ENCODE data around the gene ZSCAN2.
"Not testable (repeated sequence)": the region's sequence is repeated elsewhere in the genome, so short reads cannot be mapped to it uniquely, and the experiment has no call there.

ZSCAN2 gene

DNA sequence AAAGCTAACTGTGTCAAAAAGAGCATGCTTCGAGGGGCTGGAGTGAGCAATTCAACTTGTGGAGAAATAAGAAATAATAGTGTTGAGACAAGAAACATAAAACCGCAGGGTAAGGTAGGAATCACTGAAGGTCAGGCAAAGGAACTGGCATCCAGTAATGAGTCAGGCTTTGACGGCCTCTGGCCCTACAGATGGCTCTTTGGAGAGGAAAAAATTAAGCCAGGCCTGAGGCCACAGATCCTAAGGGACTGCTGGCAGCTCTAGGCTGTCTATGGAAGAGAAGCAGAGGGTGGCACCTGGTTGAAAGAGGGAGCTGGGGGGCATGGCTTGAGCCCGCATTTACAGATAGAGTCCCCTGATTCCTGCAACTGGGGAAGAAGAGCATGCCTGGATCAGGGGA, 28.6 kb upstream of the ZSCAN2 start:
- Histone ChIP-seq H3K79me2 (no peaks in the 10 kb centered on the region), H3K4me3 (ENCODE audit: low read depth, low read length) (no peak overlapping the region), H3K4me2 (ENCODE audit: low read length) (no peak overlapping the region), H3K4me1 (no peaks in the 10 kb centered on the region), H3K9ac (no peak overlapping the region), H3K27ac (no peak overlapping the region), H3K9me3 (ENCODE audit: control insufficient read depth, low read length) (no peaks in the 10 kb centered on the region), H3K27me3 (ENCODE audit: control insufficient read depth, insufficient read depth, low read length) (no peaks in the 10 kb centered on the region), H3K36me3 (ENCODE audit: control insufficient read depth, insufficient read depth, low read length) (no peaks in the 10 kb centered on the region), H2AFZ (no peak overlapping the region)
- TF ChIP-seq, protein P1, sequence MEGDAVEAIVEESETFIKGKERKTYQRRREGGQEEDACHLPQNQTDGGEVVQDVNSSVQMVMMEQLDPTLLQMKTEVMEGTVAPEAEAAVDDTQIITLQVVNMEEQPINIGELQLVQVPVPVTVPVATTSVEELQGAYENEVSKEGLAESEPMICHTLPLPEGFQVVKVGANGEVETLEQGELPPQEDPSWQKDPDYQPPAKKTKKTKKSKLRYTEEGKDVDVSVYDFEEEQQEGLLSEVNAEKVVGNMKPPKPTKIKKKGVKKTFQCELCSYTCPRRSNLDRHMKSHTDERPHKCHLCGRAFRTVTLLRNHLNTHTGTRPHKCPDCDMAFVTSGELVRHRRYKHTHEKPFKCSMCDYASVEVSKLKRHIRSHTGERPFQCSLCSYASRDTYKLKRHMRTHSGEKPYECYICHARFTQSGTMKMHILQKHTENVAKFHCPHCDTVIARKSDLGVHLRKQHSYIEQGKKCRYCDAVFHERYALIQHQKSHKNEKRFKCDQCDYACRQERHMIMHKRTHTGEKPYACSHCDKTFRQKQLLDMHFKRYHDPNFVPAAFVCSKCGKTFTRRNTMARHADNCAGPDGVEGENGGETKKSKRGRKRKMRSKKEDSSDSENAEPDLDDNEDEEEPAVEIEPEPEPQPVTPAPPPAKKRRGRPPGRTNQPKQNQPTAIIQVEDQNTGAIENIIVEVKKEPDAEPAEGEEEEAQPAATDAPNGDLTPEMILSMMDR (IDR thresholded peaks at IDR 0.05), result no peak

- H3K9me3 ChIP-seq (ENCODE audit: control insufficient read depth, low read length), result no peaks in the 10 kb centered on the region
- H3K27ac ChIP-seq, result no peak overlapping the region
Observed at GRCh38 chr15:84575493-84575892, 25.3 kb upstream of the ZSCAN2 start.

DNA sequence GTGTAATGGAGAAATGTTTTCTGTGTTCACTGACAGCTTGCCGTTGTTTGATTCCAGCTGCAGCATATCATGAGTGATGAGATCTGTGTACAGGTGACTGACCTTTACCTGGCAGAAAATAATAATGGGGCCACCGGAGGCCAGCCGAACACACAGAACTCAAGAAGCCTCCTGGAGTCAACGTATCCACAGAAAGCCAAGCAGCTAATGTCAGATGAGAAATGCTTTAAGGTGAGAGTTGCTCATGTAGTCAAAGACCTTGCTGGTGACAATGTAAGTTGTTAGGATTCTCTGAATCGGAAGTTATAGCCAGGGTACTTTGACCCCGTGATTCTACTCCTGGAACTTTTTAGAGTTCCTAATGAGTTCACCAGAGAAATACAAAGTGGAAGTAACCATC, 22.9 kb upstream of the ZSCAN2 start:
- not testable (repeated sequence) for H3K9ac ChIP-seq; H3K36me3 ChIP-seq (ENCODE audit: control insufficient read depth, insufficient read depth, low read length); H3K4me1 ChIP-seq; H3K4me3 ChIP-seq (ENCODE audit: low read depth, low read length); H2AFZ ChIP-seq; H3K27me3 ChIP-seq (ENCODE audit: control insufficient read depth, insufficient read depth, low read length); H3K79me2 ChIP-seq; H3K9me3 ChIP-seq (ENCODE audit: control insufficient read depth, low read length); H3K4me2 ChIP-seq (ENCODE audit: low read length); H3K27ac ChIP-seq

More at GRCh38 chr15:84575493-84575892, 25.3 kb upstream of the ZSCAN2 start:
- H3K4me2 ChIP-seq (ENCODE audit: low read length), result no peak overlapping the region
- no peaks in the 10 kb centered on the region for H3K79me2 ChIP-seq
- no peak overlapping the region for H2AFZ ChIP-seq
- no peaks in the 10 kb centered on the region for H3K36me3 ChIP-seq (ENCODE audit: control insufficient read depth, insufficient read depth, low read length)
- H3K9ac ChIP-seq, result no peak overlapping the region
- TF ChIP-seq, protein P1 (IDR thresholded peaks at IDR 0.05), result no peak
- no peak overlapping the region for H3K4me3 ChIP-seq (ENCODE audit: low read depth, low read length)
- no peaks in the 10 kb centered on the region for H3K4me1 ChIP-seq
- H3K27me3 ChIP-seq (ENCODE audit: control insufficient read depth, insufficient read depth, low read length), result no peaks in the 10 kb centered on the region

DNA sequence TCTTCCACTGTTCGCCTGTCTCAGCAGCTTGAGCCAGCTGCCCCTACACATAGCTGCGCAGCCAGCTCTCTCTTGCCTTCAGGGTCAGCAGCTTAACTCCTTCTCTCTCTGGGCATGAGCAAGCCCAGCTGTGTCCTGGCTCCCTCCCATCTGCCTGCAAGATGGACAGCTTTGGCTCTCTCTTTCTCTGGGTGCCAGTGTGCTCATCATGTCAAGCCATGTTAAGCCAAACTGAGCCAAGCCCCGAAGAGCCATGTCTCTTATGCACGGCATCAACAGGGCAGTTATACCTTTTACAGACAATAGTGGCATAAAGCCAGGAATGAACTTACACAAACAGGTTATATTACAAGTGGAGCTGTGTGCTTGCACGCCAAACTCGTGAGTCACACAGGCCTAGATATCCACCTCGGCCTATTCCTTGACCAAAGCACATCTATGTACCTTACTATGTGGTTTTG, 21.5 kb upstream of the ZSCAN2 start:
- not testable (repeated sequence) for H3K4me2 ChIP-seq (ENCODE audit: low read length); H3K9ac ChIP-seq; H3K27me3 ChIP-seq (ENCODE audit: control insufficient read depth, insufficient read depth, low read length); H3K4me1 ChIP-seq; H3K36me3 ChIP-seq (ENCODE audit: control insufficient read depth, insufficient read depth, low read length); H3K9me3 ChIP-seq (ENCODE audit: control insufficient read depth, low read length); H3K79me2 ChIP-seq; H3K4me3 ChIP-seq (ENCODE audit: low read depth, low read length); H3K27ac ChIP-seq; H2AFZ ChIP-seq

DNA sequence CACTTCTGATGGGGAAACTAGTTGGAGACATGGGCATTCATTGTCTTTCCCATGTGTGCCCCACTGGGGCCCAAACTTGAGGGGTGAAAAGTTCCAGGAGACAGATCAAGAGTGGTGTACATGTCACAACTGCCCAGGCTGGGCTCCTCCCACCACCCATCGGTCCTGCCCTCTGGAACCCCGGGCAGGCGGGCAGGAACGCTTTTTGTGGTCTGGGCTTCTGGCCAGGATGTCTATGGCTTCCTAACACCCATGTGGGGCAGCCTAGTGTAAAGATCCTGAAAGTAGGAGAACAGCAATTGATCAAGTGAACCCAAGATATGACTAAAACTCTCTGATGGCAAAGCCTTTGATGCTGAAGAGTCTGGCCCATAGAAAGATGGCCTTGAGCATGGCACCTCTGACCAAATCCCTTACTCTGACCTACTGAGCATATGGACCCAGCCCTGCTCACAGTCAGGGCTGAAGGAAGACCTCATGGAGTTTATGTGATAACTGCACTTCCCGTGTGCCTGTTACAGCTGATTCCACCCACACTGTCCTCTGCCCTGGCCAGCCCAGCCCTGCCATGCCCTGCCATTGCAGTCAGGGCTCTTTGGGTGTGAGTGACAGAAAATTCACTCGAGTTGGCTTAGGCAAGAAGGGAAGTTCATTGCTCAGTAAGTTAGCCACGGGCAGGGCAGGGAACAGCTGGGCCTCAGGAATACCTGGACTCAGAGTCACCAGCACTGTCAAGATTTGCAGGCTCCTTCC, 19.0 kb upstream of the ZSCAN2 start:
- H3K9me3 ChIP-seq (ENCODE audit: control insufficient read depth, low read length); H3K27me3 ChIP-seq (ENCODE audit: control insufficient read depth, insufficient read depth, low read length); H3K4me3 ChIP-seq (ENCODE audit: low read depth, low read length); H3K9ac ChIP-seq; H3K79me2 ChIP-seq; H3K36me3 ChIP-seq (ENCODE audit: control insufficient read depth, insufficient read depth, low read length); H3K4me1 ChIP-seq; H3K4me2 ChIP-seq (ENCODE audit: low read length); H2AFZ ChIP-seq; H3K27ac ChIP-seq: not testable (repeated sequence)

- H2AFZ ChIP-seq, result no peak overlapping the region
- no peaks in the 10 kb centered on the region for H3K79me2 ChIP-seq
- TF ChIP-seq, protein P1 (IDR thresholded peaks at IDR 0.05), result no peak
- H3K4me3 ChIP-seq (ENCODE audit: low read depth, low read length), result no peak overlapping the region
- H3K27ac ChIP-seq, result no peak overlapping the region
- H3K36me3 ChIP-seq (ENCODE audit: control insufficient read depth, insufficient read depth, low read length), result no peaks in the 10 kb centered on the region
- no peaks in the 10 kb centered on the region for H3K9me3 ChIP-seq (ENCODE audit: control insufficient read depth, low read length)
- no peaks in the 10 kb centered on the region for H3K4me1 ChIP-seq
- H3K4me2 ChIP-seq (ENCODE audit: low read length), result no peak overlapping the region
- no peak overlapping the region for H3K9ac ChIP-seq
- no peaks in the 10 kb centered on the region for H3K27me3 ChIP-seq (ENCODE audit: control insufficient read depth, insufficient read depth, low read length)
Observed at GRCh38 chr15:84582583-84583157, 18.1 kb upstream of the ZSCAN2 start.

DNA sequence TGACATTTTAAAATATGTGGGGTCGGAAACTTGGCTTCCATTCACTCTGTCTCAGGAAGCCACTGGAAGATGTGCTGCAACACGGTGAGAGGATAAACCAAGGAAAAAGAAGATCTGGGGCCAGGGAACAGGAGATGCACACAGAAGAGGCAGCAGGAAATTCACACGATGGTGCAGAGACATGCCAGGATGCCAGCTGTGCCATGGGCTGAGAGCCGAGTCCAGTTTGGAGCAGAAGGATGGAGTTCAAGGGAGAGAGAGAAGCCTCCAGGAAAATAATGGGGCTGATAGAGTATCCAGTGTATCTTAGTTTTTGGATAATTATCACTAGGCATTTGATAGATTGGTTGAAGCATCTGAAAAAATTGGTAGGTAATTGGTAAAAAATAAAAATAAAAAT, 16.9 kb upstream of the ZSCAN2 start:
- not testable (repeated sequence) for H3K4me3 ChIP-seq (ENCODE audit: low read depth, low read length); H3K9ac ChIP-seq; H3K4me2 ChIP-seq (ENCODE audit: low read length); H2AFZ ChIP-seq; H3K27ac ChIP-seq; H3K4me1 ChIP-seq; H3K27me3 ChIP-seq (ENCODE audit: control insufficient read depth, insufficient read depth, low read length); H3K79me2 ChIP-seq; H3K36me3 ChIP-seq (ENCODE audit: control insufficient read depth, insufficient read depth, low read length); H3K9me3 ChIP-seq (ENCODE audit: control insufficient read depth, low read length)

Measured in parathyroid adenoma (tissue), 2 donors.